ENCODE results near the gene CYB5RL.
A peak's percentile ranks its signal among the peaks of the same experiment; 100 is the strongest.

Gene CYB5RL

DNA sequence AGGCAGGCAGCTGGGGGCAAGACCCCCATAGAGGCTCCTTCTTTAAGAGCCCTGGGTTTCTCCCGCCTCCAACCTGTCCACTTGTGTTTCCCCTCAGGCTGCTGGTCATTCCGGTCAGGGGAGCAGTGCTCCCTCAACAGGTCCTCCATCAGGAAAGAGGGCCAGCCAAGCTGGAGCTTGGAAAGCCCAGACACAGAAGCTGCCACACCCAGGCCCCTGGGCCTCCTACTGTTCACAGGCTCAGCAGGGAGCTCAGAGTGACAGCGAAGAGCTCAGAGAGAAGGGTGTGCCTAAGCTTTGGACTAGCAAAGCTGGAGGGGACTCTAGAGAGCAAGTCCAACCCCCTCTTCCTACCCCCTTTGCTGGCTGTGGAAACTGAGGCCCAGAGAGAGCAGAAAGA, 36.8 kb downstream of the CYB5RL start:
- Histone ChIP-seq H3K27ac (ENCODE audit: poor library complexity, severe bottlenecking) (no peak overlapping the region), H3K4me3 (ENCODE audit: severe bottlenecking) (no peak overlapping the region), H3K27me3 (ENCODE audit: insufficient read depth, poor library complexity, severe bottlenecking) (no peaks in the 10 kb centered on the region), H3K36me3 (ENCODE audit: low read depth) (no peaks in the 10 kb centered on the region), H3K4me1 (ENCODE audit: insufficient read depth, poor library complexity, severe bottlenecking) (peaks cover 11% of the 10 kb centered on the region), H3K9me3 (ENCODE audit: severe bottlenecking) (no peaks in the 10 kb centered on the region)
- ATAC-seq (ENCODE audit: low read depth) (no peak), DNase-seq (ENCODE audit: low spot score) (no peak)
- no peak for TF ChIP-seq CTCF (IDR thresholded peaks at IDR 0.05; ENCODE audit: poor library complexity, severe bottlenecking)

DNA sequence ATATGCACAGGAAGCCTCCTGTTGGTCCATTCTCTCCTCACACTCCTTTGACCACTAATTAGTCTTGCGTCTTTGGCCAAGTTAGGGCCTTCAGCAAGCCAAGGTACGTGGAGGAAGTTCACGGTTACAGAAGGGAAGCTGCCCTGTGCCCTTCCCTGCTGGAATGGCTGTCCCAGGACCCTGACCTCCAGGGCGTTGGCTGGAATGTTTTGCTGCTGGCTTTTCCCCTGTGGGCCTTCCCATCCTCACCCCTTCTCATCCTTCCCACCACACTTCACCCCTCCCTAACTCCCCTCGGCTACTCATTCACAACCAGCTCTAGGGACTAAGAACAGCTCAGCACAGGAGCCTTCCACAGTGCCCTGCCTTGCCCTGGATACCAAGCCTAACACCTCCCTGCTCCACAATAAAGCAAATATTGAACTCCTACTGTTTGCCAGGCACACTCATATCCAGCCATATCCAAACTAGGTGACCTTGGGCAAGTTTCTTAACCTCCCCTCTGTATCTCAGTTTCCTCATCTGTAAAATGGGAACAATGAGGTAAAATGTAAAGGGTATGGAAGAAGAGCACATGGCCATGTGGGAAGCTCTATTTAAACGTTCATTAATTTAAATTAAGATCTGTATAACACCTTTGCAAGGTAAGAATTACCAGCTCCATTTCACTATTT, 38.2 kb downstream of the CYB5RL start:
- Histone ChIP-seq H3K4me3 (ENCODE audit: severe bottlenecking) (no peak overlapping the region), H3K27me3 (ENCODE audit: insufficient read depth, poor library complexity, severe bottlenecking) (no peaks in the 10 kb centered on the region), H3K9me3 (ENCODE audit: severe bottlenecking) (no peaks in the 10 kb centered on the region), H3K4me1 (ENCODE audit: insufficient read depth, poor library complexity, severe bottlenecking) (no peaks in the 10 kb centered on the region), H3K36me3 (ENCODE audit: low read depth) (no peaks in the 10 kb centered on the region), H3K27ac (ENCODE audit: poor library complexity, severe bottlenecking) (no peak overlapping the region)
- no peak for TF ChIP-seq CTCF (IDR thresholded peaks at IDR 0.05; ENCODE audit: poor library complexity, severe bottlenecking)
- DNase-seq (ENCODE audit: low spot score) (no peak), ATAC-seq (ENCODE audit: low read depth) (no peak)

DNA sequence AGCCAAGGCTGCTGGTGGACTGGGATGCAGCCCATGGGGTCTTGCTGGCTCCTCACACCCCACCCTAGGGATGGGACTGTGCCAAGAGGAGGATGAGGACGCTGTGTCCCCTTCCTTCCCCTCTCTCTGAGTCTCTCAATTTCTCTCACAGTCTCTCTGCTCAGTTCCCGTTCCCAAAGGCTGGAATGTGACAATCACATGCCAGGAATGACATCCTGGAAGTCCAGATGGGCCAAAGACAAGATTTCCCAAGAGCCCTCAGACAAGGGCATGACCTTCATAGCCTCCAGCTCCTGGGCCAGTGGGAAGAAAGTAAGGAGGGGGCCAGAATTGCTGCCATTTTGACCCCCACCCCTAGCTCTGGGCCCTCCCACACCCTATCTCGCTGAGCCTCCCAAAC, 39.5 kb downstream of the CYB5RL start:
- DNase-seq (ENCODE audit: low spot score) (no peak), ATAC-seq (ENCODE audit: low read depth) (no peak)
- H3K4me3 ChIP-seq (ENCODE audit: severe bottlenecking), result no peak overlapping the region
- H3K27ac ChIP-seq (ENCODE audit: poor library complexity, severe bottlenecking), result no peak overlapping the region
- H3K9me3 ChIP-seq (ENCODE audit: severe bottlenecking), result no peaks in the 10 kb centered on the region
- H3K4me1 ChIP-seq (ENCODE audit: insufficient read depth, poor library complexity, severe bottlenecking), result no peaks in the 10 kb centered on the region
- no peaks in the 10 kb centered on the region for H3K27me3 ChIP-seq (ENCODE audit: insufficient read depth, poor library complexity, severe bottlenecking)
- H3K36me3 ChIP-seq (ENCODE audit: low read depth), result no peaks in the 10 kb centered on the region
- TF ChIP-seq CTCF (IDR thresholded peaks at IDR 0.05; ENCODE audit: poor library complexity, severe bottlenecking), result no peak

DNA sequence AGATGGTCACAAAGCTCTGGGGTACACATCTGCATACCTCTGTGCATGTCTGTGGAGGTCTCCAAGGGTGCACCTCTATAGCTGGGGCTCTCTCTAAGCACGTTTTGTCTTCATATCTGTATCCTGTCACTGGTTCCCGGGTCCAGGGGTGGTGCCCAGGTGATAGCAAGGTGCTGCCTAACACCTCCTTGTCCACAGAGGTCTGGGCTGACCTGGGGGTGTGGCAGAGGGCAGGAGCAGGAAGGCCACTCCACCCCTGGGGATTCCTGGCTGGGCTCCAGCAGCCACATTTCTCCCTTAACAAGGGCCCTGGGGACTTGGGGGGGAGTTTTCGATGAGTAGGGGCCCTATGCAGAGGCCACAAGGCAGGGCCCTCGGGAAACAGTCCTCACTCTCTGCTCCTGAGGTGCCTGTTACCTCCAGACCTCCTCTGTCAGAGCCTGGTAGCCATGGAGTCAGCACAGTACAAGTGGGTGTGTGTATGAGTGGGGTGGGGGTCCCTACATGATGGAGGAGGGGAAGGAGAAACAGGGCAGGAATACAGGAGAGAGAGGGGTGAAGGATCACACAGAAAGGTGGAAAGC, 40.0 kb downstream of the CYB5RL start:
- TF ChIP-seq CTCF (IDR thresholded peaks at IDR 0.05; ENCODE audit: poor library complexity, severe bottlenecking), result no peak
- DNase-seq (ENCODE audit: low spot score) (no peak), ATAC-seq (ENCODE audit: low read depth) (no peak)
- H3K27me3 ChIP-seq (ENCODE audit: insufficient read depth, poor library complexity, severe bottlenecking), result no peaks in the 10 kb centered on the region
- H3K27ac ChIP-seq (ENCODE audit: poor library complexity, severe bottlenecking), result no peak overlapping the region
- no peaks in the 10 kb centered on the region for H3K36me3 ChIP-seq (ENCODE audit: low read depth)
- H3K4me1 ChIP-seq (ENCODE audit: insufficient read depth, poor library complexity, severe bottlenecking), result no peaks in the 10 kb centered on the region
- no peaks in the 10 kb centered on the region for H3K9me3 ChIP-seq (ENCODE audit: severe bottlenecking)
- no peak overlapping the region for H3K4me3 ChIP-seq (ENCODE audit: severe bottlenecking)

DNA sequence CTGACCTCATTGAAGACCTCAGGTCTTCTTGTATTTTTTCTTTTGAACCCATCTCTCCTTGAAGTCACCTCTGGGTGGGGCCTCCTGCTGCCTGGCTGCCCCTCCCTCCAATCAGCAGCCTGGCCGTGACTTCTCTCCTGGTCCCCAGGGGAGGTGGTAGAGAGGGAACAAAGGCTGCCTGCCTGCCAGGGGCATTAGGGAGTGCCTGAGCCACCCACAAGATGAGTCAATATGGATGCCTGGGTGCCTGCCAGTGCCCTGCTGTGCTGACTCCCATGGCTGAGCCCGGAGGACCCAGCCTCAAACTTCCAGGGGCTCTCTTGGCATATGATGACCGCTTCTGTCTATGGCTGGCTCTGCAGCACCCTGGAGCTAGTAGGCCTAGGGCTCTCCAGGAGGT, 41.8 kb downstream of the CYB5RL start:
- Histone ChIP-seq H3K4me1 (ENCODE audit: insufficient read depth, poor library complexity, severe bottlenecking) (no peaks in the 10 kb centered on the region), H3K9me3 (ENCODE audit: severe bottlenecking) (no peaks in the 10 kb centered on the region), H3K4me3 (ENCODE audit: severe bottlenecking) (no peak overlapping the region), H3K27ac (ENCODE audit: poor library complexity, severe bottlenecking) (no peak overlapping the region), H3K27me3 (ENCODE audit: insufficient read depth, poor library complexity, severe bottlenecking) (no peaks in the 10 kb centered on the region), H3K36me3 (ENCODE audit: low read depth) (no peaks in the 10 kb centered on the region)
- ATAC-seq (ENCODE audit: low read depth), result peak; percentile 63
- no peak for TF ChIP-seq CTCF (IDR thresholded peaks at IDR 0.05; ENCODE audit: poor library complexity, severe bottlenecking)
- no peak for DNase-seq (ENCODE audit: low spot score)
